Stimulated activated CD4-positive, alpha-beta T cell treated with anti-CD3 and anti-CD28 coated beads, Interleukin-15, amount 100 ng/mL, for 24 hours (primary cell): Measurements from ENCODE around the gene PHLPP2.
"Not testable (repeated sequence)": the region's sequence is repeated elsewhere in the genome, so short reads cannot be mapped to it uniquely, and the experiment has no call there.

Experiments
- DNase-seq: peaks from one replicate; pipeline ENCODE4 v3.0.0-alpha.2; 2020

The PHLPP2 gene

DNA sequence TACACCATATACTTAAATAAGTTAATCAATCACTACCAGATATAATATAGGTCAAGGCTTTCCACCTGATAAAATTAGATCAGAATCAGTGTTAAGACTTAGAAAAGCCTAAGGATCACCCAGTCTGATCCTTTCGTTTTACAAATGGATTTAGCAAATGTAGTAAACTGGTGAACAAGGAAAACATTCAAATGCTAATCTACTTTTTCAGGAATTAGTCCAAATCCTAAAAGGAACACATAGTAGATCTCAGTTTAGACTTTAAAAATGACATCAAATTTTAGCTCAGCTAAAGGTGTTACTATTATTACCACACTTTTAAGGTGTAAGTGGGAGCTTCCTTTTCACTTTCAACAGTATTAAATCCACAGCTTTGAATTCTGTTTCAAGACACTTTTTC is 12.0 kb downstream of the PHLPP2 start:
- DNase-seq: no peak

DNA sequence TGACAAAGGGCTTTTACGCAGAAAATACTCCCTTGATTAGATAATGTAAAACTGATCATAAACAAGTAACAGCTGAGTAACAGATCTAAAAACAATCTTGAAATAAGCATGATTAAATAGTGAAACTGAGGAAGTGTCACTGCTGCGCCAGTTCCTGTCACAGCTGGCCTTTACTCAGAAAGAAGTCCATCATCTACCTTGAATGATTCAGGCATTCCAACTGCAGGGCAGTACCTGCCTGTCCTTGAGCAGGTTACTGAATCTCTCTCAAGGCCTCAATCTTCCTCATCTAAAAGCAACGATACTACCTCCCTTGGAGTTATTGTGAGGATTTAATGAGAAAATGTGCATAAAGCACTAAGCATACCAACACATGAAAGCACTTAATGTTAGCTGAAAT is 12.7 kb downstream of the PHLPP2 start:
- no peak for DNase-seq

DNA sequence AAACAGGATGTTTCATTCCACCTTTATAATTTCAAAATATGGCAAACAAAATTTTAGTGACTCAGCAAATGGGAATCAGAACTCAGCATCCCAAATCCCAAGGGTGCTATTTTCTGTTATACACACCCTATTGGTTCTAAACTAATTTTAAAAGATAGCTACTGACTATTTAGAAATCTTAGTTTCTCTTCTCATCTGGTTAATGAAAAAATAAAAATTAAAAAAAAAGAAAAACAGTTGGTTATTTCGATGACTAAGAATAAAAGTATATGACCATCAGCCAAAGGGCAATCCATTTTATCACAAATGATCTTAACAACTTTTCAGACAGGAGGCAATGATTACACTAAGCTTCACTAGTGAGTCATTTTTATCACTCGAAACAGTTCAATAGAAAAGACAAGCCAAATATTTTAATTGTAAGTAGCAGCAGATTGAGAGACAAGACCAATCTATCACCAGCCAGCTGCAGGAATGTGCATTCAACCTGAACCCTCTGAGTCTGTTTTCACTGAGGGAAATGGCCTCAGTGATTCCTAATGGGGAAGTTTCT is 15.2 kb downstream of the PHLPP2 start:
- DNase-seq: no peak

DNA sequence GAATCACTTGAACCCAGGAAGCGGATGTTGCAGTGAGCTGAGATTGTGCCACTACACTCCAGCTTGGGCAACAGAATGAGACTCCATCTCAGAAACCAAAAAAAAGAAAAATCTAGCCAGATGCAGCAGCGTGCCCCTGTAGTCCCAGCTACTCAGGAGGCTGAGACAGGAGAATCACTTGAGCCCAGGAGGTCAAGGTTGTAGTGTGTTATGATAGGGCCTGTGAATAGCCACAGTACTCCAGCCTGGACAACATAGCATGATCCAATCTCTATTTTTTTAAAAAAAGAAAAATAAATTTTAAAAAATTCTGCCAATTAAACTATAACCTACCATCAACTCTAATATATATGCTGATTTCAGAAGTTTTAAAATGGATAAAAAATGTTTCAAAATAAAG is 15.8 kb downstream of the PHLPP2 start:
- no peak for DNase-seq

DNA sequence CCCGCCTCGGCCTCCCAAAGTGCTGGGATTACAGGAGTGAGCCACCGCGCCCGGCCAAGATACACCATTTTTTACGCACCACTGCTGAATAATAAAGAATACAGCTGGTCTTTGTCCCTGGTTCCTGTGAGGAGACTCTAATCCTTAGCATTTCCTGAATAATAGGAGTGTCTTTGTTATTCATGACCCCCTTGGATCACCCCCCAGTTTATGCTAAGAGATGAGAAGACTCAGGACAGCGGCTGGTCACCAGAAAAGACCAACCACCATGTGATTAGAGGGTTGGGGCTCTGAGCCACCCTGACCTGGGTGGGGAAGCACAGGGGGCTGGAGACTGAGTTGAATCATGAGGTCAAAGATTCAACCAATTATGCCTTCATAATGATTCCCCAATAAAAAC is 17.3 kb downstream of the PHLPP2 start:
- no peak for DNase-seq

DNA sequence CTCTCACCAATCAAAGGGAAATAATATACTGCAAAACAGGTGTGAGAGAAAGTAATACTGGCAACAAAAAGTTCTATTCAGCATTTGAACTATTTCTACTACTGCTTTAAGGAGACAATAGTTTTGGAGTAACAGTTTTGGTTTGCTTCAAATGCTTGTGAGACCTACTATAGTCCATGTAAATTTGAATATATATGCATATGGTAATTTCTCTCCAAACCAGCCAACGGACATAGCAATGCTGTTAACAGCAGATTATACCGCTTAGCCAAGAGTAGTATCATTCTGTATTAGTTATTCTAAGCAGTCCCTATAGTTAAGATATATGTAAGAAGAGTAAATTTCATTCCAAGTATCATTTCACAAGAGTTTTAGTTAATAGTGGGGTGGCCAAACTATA is 18.5 kb downstream of the PHLPP2 start:
- no peak for DNase-seq

DNA sequence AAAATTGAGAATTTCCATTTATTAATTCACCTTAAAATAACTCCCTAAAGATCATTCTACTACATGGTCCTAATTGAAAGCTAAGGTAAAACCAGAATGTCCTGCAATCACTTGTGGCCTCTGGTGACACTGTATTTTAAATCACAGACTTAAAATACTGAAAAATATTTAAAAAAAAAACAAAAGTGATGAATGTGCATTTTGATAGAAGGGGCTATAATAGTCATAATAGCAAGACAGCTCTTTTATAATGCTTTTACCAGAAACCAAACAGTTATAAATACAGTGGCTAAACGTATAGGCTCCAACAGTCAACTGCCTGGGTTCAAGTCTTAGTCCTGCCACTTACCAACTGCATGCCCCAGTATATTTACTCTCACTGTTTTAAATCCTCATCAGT is 21.2 kb downstream of the PHLPP2 start:
- DNase-seq: no peak

DNA sequence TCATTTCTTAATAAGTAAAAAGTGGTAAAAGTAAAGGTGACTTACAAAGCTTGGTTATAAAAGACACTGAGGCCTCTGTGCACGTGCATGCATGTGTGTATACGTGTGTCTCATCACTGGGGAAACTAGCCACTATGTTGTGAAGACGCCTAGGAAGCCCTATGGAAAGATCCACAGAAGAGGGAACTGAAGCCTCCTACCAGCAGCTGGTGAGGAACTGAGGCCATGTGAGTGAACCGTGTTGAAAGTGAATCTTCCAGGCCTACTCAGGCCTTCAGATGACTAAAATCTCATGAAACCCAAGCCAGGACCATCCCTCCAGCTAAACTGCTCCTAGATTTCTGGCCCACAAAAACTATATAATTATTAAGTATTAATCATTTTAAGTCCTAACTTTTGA is 23.7 kb downstream of the PHLPP2 start:
- no peak for DNase-seq

DNA sequence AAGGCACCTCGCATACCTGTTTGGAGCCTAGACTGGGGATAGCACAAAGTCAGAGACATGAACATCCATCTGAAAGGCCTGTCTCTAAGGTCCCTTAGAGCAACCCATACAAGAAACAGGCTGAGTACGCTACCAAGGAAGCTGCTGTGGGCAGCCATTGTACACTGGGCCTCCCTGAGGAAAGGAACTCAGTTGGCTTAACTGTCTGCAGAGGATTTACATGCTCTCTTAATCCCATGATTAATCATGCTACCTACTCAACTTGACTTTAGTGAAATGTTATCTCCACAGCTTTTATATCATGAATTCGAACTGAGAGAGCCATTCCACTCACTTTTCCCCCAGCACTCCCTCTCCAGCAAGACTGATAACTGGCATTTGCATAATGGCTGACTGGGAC is 26.0 kb downstream of the PHLPP2 start:
- no peak for DNase-seq

DNA sequence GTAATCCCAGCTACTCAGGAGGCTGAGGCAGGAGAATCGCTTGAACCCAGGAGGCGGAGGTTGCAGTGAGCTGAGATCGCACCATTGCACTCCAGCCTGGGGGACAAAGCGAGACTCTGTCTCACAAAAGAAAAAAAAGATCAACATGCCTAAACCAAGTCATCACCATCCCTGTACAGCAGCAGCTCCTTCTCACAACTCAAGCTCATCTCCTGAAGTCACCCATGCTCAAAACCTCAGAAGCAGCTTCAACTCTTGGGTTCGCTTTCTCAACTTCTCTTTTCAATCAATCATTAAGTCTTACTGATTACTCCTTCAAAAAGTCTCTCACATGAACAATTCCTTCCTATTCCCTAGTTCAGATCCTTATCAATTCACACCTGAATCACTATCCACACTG is 31.3 kb downstream of the PHLPP2 start:
- DNase-seq: no peak

DNA sequence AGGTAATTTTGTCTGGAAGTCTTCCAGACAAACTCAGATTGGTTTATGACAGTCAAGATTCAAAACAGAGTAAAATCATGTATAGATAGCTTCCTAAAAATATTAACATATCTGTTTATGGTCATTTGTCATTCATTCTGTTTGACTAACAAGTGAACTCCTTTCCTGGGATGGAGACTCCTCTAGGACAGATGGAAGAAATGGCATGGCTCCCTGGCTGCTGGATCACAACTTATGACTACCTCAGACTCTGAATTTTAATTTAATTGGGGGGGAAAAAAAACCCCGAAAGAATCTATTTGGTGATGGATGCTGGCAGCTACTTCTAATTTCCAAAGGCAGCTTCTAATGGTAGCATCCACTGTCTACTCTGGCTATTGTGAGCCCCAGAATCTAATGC is 34.6 kb downstream of the PHLPP2 start:
- no peak for DNase-seq

DNA sequence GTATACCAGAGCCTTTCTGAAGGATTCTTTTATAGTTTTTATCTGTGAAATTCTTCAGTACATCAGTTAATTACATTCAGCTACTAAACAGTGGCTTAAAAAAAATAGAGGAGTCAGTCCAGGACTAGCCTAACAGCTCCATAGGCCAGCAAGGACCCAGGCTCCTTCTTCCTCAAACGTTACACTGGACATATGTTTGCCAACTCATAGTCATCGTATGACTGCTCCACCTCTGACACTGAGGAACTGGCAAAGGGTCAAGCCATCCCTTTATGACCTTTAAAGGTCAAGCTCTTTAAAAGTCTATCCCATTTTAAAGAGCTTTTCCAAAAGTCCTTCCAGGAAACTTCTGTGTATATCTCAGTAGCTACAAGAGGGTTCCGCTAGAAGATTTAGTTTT is 36.6 kb downstream of the PHLPP2 start:
- DNase-seq: no peak

DNA sequence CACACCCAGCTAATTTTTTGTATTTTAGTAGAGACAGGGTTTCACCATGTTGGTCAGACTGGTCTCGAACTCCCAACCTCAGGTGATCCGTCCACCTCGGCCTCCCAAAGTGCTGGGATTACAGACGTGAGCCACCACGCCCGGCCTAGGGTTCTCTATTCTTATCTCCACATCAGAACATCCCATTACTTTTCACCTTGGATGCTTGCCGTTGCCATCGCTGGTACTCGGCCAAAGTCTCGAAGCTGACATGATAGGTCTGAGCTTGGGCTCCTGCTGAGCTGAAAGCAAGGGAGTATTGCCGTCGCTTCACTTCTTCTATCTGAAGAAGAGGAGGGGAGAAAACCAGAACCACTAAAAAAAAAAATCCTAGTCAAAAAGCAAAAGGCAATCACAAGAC is 40.2 kb downstream of the PHLPP2 start:
- not testable (repeated sequence) for DNase-seq

DNA sequence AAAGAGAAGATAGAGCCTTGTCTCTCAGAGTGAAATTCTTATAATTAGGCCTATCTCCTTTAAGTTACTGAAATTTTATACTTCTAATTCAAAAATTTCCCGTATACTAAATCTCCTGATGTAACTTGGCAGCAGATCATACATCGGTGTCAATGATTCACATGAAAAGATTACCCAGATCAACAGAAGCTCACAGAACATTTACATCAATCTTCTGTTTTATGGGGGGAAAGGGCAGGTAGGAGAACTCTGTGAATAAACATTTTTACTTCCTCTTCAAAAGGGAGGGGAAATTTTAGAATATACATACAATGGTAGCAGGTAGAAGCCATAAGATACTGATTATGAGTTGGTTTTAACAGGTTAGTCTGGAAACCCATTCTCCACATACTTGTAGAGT is 43.1 kb downstream of the PHLPP2 start:
- DNase-seq: no peak

DNA sequence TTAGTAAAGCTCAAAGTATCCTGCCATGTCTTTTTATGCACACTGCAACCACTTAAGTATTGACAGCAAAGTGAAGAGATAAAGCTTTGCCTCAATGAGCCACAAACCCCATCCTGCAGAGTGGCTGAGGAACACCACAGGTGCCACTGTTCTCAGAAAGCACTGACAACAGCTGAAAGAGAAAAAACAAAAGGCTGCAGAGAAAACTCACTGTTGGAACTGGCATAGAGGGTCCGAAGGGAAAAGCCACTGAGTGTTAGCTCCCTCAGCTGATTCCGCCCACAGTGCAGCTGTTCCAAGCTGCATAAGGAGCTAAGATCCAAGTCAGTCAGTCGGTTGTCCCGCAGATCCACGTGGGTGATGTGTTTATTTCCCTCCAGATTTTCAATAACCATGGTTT is 48.3 kb downstream of the PHLPP2 start:
- no peak for DNase-seq

DNA sequence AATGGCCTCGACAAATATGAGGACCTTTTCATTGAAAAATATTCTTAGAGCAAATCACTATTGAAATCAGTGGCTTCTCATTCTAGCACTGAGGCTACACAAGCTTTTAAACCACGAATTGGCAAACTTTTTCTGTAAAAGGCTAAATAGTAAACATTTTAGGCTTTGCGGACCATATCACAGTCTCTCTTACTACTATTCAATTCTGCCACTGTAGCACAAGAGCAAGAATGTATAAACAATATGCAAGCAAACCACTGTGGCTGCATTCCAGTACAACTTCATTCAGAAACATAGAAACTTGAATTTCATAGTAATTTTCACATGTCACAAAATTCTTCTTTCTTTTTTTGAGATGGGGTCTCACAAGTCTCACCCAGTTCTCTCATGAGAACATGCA is 49.1 kb downstream of the PHLPP2 start:
- DNase-seq: no peak

DNA sequence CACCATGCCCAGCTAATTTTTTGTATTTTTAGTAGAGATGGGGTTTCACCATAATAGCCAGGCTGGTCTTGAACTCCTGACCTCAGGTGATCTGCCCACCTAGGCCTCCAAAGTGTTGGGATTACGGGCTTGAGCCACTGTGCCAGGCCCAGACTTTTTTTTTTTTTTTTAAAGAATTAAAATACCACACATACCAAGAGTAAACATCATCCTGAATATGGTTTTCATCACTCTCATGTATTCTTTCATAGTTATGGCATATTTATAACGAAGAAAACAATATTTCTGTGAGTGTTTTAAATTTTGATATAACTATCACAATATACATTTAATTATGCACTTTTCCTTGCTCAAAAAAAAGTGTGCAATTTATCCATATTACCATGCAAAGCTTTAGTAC is 50.3 kb downstream of the PHLPP2 start:
- DNase-seq: no peak

DNA sequence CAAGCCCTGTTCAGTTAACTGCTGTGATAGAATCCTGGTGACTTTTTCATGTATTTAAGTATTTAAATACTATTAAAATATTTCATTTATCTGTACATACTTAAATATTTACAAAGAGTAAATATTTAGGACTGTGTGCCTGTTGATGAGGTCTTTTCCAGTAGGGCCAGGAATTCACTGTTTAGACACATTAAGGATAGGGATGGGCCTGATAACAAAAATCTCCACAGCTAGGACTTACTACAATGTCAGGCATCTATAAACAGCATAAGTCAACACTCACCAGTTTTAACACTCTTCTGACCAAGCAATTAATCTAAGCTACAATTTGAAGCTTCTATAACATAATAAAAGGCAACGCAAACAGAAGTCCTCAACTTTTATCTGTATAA is 50.9 kb downstream of the PHLPP2 start:
- DNase-seq: no peak

DNA sequence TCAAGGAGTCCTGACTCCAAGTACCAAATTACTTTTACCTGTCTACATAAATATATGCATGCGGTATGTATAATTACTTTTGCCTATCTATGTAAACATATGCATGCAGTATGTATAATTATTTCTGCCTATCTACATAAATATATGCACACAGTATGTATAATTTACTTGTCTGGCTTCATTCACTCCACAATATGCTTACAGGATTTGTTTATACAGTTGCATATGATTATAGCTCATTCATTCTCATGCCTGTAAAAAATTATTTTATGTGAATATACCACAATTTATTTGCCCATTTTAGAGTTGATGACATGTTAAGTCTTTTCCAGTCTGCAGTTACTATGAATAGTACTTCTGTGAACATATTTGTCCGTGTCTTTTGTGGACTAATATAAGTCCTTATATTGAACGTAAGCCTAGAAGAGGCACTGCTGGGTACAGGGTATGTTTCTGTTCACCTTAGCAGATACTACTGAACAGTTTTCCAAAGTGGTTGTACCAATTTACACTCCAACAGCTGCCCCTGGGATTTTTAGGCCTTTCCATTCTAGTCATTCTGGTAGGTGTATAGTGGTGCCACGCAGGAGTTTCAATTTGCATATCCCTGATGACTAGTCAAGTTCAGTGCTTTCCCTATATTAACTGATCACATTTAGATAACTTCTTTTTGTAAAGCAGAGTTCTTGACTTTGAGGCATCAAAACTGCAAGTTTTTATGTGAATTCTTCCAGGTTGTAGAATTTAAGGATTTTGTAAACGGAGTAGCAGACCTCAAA is 51.5 kb downstream of the PHLPP2 start:
- DNase-seq: no peak

DNA sequence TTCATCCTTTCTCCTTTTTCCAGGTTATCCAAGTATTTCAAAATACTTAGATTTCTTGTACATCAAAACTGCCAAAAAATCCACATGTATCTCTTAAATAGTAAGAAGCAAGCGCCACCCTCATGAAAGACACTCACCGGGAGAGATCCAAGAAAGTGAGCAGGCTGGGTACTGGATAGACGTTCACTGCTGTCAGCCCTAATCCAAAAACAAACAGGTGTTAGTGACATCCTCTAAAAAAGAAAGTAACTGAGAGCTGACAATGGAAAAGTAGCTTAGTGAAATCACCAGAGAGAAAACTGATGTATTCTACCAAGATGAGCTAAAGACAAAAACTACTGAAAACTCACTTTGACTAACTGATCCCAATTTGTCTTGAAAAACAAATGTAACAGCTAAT is 52.4 kb downstream of the PHLPP2 start:
- DNase-seq: no peak

DNA sequence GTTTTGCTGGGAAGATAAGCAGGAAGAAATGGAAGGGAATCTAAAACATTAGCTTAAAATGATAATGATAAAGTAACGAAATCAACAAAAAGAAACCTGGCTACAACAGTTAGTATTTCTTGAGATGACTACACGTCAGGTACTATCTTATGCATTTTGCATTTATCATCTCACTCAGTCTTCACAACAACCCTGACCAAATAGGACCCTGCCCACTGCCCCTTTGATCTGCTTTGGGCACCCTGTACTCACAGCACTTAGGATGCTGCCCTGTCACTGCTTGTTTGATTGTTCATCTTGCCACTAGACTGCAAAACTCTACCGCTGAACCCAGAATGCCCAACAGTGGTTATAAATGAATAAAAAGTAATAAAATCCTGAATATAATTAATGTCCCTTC is 53.3 kb downstream of the PHLPP2 start:
- DNase-seq: no peak

DNA sequence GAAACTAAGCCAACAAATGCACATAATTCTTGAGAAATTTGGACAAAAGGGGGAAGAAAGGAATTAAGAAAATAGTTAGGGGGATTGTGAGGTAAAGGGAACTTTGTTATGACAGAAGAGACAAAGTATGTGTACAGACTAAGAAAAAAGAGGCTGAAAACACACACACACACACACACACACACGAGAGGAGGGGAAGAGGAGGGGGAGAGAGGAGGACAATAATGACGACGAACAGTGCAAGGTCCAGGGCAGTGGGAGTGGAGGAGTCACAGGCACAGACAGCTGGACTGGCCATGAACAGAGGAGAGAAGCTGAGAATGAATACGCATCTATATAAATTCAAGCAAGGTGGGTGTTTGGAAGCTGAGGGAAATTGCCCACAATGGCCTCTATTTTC is 54.0 kb downstream of the PHLPP2 start:
- no peak for DNase-seq

DNA sequence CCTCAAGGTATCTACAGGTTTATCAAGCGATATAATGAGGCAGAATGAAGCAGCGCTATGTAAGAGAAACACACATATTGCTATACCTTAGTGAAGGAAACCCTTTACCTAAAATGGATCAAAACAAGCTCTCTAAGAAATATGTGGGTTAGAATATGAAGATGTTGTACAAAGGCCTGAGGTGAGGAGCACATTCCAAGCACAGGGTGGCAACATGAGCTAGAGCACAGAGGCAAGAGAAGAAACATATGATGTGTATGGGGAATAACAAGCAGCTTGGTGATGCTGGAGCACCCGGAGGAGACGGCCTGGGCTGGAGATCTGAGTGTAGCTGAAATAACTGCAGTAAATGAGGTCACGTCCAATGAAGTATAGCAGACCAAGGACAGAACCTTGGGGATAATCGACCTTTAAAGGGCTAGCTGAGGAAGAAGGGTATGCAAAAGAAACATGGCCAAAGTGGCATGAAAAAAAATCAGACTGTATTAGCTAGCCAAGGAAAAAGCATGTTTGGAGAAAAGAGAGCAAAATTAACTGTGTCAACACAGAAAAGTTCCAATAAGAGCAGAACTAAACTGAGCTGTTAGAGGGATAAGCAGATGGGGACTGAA is 54.5 kb downstream of the PHLPP2 start:
- no peak for DNase-seq

DNA sequence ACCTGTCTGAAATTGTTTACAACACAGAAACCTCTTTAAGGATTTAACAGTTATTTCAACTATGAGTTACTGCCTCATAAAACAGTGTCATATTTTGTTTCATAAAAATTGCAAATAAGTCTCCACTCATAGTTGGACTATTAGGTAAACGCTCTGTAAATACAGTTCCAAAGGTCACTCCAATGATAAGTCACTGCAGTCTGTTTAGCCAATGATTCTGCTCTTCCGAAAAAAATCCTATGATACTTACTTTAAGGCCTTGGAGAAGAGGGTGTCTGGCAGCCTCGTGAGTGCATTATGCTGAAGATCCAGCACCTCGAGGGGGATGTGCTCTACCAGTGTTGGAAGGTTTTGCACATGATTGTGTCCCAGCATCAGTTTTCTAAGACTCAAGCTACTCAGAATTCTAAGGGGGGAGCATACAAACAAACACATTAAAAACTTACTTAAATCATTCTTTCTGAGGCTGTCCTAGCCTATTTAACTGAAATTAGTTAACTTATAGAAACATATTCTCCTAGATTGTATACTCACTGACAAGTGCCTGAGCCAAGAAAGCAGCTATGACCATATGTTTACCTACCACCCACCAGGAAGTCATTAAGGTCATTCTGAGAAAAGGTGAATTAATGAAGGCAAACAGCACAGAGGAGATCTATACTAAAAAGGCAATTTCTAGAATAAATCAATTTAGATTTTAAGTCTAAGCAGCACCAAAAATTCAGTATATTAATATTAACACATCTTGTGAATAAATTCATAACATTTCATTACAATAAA is 57.4 kb downstream of the PHLPP2 start:
- DNase-seq: no peak
